ENCODE measurements around the gene ATXN7L2. TPM values are rescaled to one million over a fixed set of nuclear protein-coding genes. Genes with fewer than 3 reads are reported as not detected.

The ATXN7L2 gene
- total RNA-seq, 1 donor from 2014 or later, result 5.0 TPM

- ATAC-seq, result no peak
- intact Hi-C loops (cut with DNase I), result loop anchor here (2.0 kb wide), 1 partner anchor 40 kb away; no protein-coding TSS in a partner anchor
Observed at GRCh38 chr1:109492779-109493178, 9.1 kb downstream of the ATXN7L2 start.

GRCh38 chr1:109493227-109493626 lies 9.5 kb downstream of the ATXN7L2 start:
- intact Hi-C loops (cut with DNase I), result loop anchor here (2.0 kb wide), 1 partner anchor 40 kb away; no protein-coding TSS in a partner anchor
- ATAC-seq (peak; percentile 1), DNase-seq (ENCODE audit: low spot score) (no peak)

More at GRCh38 chr1:109492779-109493178, 9.1 kb downstream of the ATXN7L2 start:
- DNase-seq (ENCODE audit: low spot score), result no peak

GRCh38 chr1:109493805-109494539 lies 10.3 kb downstream of the ATXN7L2 start, which contains the start of gene CYB561D1:
Gene CYB561D1, plus strand, starts transcription at chr1:109494094. Its CDS starts 46 bp downstream, at chr1:109494140.
- intact Hi-C loops (cut with DNase I), result loop anchor here (2.0 kb wide), 1 partner anchor 39 kb away; no protein-coding TSS in a partner anchor

GRCh38 chr1:109495738-109496137 lies 12.0 kb downstream of the ATXN7L2 start:
- ATAC-seq (no peak), DNase-seq (ENCODE audit: low spot score) (no peak)
- intact Hi-C loops (cut with DNase I), result no loop called here

More at GRCh38 chr1:109493805-109494539, 10.3 kb downstream of the ATXN7L2 start, which contains the start of gene CYB561D1:
- peak; percentile 93 for ATAC-seq
- peak; percentile 93 for DNase-seq (ENCODE audit: low spot score)

- ATAC-seq (no peak), DNase-seq (ENCODE audit: low spot score) (no peak)
- intact Hi-C loops (cut with DNase I), result no loop called here
Observed at GRCh38 chr1:109497449-109498160, 13.9 kb downstream of the ATXN7L2 start.

GRCh38 chr1:109498161-109498801 lies 14.6 kb downstream of the ATXN7L2 start:
- ATAC-seq (peak; percentile 9), DNase-seq (ENCODE audit: low spot score) (no peak)
- intact Hi-C loops (cut with DNase I), result no loop called here

GRCh38 chr1:109499081-109499480 lies 15.4 kb downstream of the ATXN7L2 start:
- DNase-seq (ENCODE audit: low spot score) (no peak), ATAC-seq (no peak)
- intact Hi-C loops (cut with DNase I), result no loop called here

GRCh38 chr1:109499661-109500536 lies 16.2 kb downstream of the ATXN7L2 start:
- DNase-seq (ENCODE audit: low spot score) (no peak), ATAC-seq (no peak)
- intact Hi-C loops (cut with DNase I), result no loop called here

- intact Hi-C loops (cut with DNase I), result no loop called here
- DNase-seq (ENCODE audit: low spot score) (no peak), ATAC-seq (no peak)
Observed at GRCh38 chr1:109500941-109501381, 17.3 kb downstream of the ATXN7L2 start.

- intact Hi-C loops (cut with DNase I), result no loop called here
- ATAC-seq (no peak), DNase-seq (ENCODE audit: low spot score) (no peak)
Observed at GRCh38 chr1:109501644-109502363, 18.1 kb downstream of the ATXN7L2 start.

- ATAC-seq (no peak), DNase-seq (ENCODE audit: low spot score) (no peak)
- intact Hi-C loops (cut with DNase I), result no loop called here
Observed at GRCh38 chr1:109502364-109502851, 18.7 kb downstream of the ATXN7L2 start.

GRCh38 chr1:109503935-109504334 lies 20.2 kb downstream of the ATXN7L2 start:
- intact Hi-C loops (cut with DNase I), result no loop called here
- DNase-seq (ENCODE audit: low spot score), result no peak
- ATAC-seq, result no peak

GRCh38 chr1:109504974-109505373 lies 21.3 kb downstream of the ATXN7L2 start:
- DNase-seq (ENCODE audit: low spot score), result no peak
- ATAC-seq, result no peak
- intact Hi-C loops (cut with DNase I), result no loop called here

GRCh38 chr1:109508001-109508872 lies 24.5 kb downstream of the ATXN7L2 start:
- no peak for ATAC-seq
- no peak for DNase-seq (ENCODE audit: low spot score)

GRCh38 chr1:109508873-109509175 lies 25.1 kb downstream of the ATXN7L2 start:
- DNase-seq (ENCODE audit: low spot score) (no peak), ATAC-seq (no peak)
- intact Hi-C loops (cut with DNase I), result no loop called here

More at GRCh38 chr1:109508001-109508872, 24.5 kb downstream of the ATXN7L2 start:
- intact Hi-C loops (cut with DNase I), result no loop called here

GRCh38 chr1:109509176-109510134 lies 25.8 kb downstream of the ATXN7L2 start, which contains the start of gene AMIGO1:
Gene AMIGO1, minus strand, starts transcription at chr1:109509727. Its CDS starts 815 bp downstream, at chr1:109508912.
- intact Hi-C loops (cut with DNase I), result no loop called here
- DNase-seq (ENCODE audit: low spot score) (peak; percentile 77), ATAC-seq (peak; percentile 76)
